ENCODE measurements around the gene IPP.

DNA sequence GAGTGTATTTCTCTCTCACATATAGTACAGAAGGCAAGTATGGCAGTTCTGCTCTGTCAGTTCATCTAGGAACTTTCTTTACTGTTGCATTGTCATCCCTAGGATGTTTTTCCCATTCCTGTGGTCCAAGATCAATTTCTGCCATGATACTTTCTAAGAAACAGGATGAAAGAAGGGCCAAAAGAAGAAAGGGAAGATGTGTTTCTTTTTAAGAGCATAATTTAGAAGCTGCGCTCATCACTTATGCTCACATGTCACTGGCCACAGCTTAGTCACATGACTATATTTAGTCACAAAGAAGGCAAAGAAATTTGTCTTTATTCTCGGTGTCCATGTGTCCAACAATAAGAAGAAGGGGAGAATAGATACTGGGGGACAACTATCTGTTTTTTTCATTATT, 45.9 kb upstream of the IPP start:
- TF ChIP-seq, protein P1, sequence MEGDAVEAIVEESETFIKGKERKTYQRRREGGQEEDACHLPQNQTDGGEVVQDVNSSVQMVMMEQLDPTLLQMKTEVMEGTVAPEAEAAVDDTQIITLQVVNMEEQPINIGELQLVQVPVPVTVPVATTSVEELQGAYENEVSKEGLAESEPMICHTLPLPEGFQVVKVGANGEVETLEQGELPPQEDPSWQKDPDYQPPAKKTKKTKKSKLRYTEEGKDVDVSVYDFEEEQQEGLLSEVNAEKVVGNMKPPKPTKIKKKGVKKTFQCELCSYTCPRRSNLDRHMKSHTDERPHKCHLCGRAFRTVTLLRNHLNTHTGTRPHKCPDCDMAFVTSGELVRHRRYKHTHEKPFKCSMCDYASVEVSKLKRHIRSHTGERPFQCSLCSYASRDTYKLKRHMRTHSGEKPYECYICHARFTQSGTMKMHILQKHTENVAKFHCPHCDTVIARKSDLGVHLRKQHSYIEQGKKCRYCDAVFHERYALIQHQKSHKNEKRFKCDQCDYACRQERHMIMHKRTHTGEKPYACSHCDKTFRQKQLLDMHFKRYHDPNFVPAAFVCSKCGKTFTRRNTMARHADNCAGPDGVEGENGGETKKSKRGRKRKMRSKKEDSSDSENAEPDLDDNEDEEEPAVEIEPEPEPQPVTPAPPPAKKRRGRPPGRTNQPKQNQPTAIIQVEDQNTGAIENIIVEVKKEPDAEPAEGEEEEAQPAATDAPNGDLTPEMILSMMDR (IDR thresholded peaks at IDR 0.05 in 4 of 5, conservative IDR thresholded peaks at IDR 0.05 in 1 of 5), result no peak
- no peak for TF ChIP-seq POLR2A (IDR thresholded peaks at IDR 0.05)

All from gastrocnemius medialis (tissue), 4 donors.